Measurements from ENCODE around the gene EML3.
A peak's percentile ranks its signal among the peaks of the same experiment; 100 is the strongest.
"Not testable (repeated sequence)": the region's sequence is repeated elsewhere in the genome, so short reads cannot be mapped to it uniquely, and the experiment has no call there.

The EML3 gene

DNA sequence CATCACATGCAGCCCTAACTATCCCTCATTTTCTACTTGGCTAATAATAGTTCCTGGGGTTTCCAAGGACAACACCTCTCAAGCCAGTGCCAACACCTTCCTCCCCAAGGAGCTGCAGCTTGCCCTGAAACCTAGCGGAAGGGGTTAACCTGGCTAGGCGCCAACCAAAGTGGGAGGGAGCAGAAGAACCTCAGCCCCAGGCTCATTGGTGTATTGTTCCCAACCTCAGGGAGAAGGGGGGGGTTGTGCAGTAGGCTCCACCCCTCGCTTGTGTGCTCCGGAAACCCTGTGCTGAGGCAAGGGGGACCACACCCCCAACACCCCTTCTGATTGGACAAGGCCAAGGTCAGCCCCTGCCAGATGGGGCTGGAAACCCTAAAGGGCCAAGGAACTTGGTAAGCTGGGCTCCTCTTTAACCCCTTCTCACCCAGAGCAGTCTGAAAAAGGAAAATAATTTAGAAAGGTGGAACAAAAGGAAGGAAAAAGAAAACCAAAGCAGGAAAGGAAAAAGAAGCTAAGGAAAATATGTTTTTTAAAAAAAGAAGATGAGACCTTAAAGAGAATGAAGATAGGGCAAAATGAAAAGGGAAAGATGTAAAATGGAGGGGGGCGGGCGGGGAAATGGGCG, 13.4 kb downstream of the EML3 start:
- peak; percentile 91 for DNase-seq

- DNase-seq = no peak
These were observed 17.5 kb downstream of the EML3 start for GRCh38 chr11:62595124-62595523.

DNA sequence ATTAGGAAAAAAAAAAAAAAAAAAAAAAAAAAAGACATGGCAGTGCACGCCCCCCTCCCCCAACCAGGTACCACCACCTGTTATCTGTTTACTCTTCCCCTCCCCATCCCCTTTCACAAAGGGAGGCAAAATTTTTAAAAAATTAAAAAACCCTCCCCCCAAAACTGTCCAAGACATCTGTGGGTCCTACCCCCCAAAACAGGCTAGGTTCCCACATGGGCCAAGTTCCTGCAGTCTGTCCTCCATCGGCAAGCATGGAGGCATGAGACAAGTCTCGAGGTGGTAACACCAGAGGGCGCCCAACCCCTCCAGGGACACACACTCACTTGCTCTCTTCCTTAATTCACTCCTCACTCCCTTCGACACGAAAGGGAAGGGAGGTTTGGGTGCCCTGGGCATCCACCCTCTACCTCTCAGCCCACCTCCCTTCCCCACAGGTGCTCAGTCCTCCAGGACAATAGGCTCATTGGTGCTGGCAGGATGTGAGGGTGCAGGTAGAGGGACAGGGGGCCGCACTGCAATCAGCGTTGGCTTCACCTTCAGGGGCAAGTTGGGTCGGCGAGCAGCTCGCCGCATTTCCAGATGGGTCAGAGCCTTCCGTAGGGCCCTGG, 19.0 kb downstream of the EML3 start:
- DNase-seq = peak; percentile 46

GRCh38 chr11:62592989-62593421, 19.6 kb downstream of the EML3 start:
- no peak for DNase-seq

DNA sequence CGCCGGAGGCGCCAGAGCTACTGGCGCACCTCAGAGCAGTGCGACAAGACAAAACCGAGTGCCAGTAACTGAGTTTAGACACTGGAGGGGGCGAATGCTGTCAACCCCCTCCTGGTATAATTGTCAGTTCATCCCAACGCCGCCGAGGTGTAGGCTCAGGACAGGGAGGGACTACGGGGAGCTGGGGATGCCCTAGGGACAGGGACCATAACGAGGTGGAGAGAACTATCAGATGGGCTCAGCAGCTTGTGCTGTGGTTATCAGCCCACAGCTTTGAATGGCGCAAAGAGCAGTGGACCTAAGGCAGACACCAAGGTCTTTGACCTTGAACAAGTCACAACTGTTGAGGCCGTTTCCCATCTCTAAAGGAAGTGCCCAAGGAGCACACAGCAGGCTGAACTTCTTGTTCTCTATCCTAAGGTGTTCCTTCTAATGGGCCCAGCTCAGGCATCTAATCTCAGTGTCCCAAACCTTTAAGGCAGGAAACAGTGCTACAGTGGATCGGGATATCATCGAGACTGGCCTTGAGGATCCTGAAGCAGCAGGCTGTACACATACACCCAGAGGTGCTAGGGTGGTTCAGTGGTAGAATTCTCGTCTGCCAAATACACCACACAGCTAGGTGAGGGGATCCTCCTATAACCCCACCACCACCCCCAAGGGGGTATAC, 20.3 kb downstream of the EML3 start:
- DNase-seq = no peak

DNA sequence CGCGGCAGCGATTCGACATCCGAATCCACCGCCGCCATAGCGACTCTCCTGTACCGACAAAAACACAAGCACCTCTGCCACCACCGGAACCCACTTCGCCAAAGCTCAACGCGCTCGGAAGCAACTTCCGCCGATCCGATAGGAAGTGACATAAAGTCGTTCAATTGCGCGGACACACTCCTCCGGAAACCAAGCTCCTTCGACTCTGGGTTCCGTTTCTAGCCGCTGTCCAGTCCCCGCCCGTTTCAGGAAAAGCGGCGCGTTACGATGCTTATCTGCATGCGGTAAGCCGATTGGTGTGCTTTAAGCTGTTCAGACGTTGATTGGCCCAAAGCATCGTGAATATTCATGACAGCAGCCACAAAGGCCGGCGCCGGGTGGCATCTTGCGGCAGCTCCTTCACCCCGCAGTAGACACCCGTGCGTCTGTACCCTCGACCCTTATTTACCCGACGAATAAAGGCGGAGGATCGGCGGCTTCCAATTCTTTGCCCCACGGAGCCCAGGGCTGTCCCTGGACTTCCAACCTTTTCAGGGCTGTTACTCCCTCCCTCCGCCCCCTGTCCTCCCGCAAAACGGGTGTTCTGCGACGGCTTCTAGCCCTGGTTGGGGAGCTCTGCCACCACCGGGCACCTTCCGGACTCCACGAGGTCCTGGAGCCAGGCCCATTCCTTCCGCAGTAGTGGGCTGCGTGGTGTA, 21.0 kb downstream of the EML3 start, which contains the start of gene TUT1:
Gene TUT1 (minus strand): TSS at position 76 of the 698 bp plus-strand sequence. CDS start 38 bp downstream, at position 38.
- DNase-seq = peak; percentile 99

DNA sequence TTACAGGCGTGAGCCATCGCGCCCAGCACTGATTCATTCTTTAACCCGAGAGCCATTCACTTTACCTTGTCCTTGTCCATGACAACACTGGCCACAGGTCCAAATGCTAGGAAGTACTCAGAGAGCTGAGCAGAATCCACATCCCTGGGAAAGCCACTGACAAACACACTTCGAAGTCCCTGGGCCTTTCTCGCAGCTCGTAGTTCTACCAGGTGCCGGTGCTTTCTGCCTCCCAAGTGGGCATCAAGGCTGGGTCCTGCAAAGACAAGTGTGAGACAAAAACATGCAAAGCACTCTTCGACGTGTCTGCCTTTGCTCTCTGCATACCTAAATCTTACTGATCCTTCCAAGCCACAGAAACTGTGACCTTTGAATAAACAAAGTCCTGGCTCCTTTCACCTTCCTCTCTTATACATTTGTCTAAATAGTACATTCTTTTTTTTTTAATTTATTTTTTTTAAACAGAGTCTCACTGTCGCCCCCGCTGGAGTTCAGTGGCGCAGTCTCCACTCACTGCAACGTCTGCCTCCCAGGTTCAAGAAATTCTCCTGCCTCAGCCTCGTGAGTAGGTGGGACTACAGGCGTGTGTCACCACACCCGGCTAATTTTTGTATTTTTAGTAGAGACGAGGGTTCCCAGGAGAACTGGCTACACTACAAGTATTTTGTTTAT, 23.5 kb downstream of the EML3 start:
- DNase-seq = no peak

DNA sequence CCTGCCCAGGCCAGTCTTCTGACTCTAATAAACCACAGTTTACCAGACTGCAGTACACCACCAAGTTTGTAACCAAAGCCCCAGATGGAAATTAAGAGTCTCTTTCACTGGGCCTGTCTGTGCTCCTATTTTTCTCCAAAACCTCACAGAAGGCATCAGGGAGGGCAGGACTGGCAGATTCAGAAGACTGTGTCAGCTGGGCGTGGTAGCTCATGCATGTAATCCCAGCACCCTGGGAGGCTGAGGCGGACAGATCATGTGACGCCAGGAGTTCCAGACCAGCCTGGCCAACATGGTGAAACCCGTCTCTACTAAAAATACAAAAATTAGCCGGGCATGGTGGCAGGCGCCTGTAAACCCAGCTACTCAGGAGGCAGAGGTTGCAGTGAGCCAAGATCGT, 27.2 kb downstream of the EML3 start:
- not testable (repeated sequence) for DNase-seq

DNA sequence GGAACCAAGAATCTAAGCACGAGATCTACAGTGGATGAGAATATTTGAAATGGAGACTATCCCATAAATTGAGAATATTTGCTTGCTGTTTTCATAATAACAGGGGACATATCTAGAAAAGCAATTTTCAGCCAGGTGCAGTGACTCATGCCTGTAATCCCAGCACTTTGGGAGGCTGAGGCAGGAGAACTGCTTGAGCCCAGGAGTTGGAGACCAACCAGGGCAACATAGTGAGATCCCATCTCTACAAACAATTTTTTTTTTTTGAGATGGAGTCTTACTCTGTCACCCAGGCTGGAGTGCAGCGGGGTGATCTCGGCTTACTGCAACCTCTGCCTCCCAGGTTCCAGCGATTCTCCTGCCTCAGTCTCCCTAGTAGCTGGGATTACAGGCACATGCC, 30.8 kb downstream of the EML3 start:
- DNase-seq = not testable (repeated sequence)

DNA sequence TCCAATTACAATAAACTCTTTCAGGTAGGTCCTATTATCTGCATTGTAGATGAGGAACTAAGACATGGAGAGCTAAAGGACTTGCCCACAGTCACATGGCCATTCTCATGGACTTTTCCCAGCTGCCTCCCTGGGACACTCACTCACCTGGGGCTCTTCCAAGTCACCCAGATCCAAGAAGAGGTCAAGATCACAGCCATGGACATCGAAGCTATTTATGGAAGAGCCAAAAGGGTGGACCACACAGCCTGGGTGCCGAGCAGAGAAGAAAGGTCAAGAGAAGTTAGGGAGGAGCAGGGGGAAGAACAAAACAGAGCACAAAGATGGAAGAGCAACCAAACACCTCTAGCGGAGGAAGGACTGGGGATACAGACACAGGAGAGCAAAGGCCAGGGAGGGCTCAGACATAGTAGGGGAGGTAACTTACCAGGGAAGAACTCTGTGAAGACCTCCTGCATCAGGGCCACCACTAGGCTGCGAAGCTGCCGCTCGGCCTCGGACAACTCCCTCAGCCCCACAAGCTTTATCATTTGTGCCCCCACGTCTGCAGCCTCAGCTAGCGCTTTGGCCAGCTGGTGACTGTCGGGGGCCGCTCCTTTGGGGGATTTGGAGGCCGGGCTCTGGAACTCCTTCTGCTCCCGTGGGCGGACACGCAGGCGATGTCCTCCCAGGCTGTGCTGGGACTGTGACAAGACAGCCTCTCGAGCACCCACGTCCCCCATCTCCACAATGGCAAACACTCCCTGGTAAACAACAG, 31.4 kb downstream of the EML3 start:
- no peak for DNase-seq

DNA sequence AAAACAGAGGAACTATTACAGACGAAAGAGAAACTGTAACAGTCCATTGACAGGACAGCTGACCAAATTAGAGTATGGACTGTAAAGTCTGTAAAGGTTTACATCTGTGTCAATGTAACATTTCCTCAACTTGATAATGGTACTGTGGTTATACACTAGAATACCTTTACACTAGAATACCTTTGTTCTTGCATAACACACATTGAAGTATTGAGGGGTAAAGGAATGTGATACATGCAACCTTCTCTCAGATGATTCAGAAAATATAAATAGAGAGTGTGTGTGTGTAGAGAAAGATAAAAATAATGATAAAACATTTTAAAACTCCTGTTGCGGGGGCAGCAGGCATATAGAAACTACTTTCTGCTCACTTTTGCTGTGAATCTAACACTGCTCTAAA, 33.3 kb downstream of the EML3 start:
- peak; percentile 53 for DNase-seq

- no peak for DNase-seq
These were observed 34.0 kb downstream of the EML3 start for GRCh38 chr11:62578541-62578940.

DNA sequence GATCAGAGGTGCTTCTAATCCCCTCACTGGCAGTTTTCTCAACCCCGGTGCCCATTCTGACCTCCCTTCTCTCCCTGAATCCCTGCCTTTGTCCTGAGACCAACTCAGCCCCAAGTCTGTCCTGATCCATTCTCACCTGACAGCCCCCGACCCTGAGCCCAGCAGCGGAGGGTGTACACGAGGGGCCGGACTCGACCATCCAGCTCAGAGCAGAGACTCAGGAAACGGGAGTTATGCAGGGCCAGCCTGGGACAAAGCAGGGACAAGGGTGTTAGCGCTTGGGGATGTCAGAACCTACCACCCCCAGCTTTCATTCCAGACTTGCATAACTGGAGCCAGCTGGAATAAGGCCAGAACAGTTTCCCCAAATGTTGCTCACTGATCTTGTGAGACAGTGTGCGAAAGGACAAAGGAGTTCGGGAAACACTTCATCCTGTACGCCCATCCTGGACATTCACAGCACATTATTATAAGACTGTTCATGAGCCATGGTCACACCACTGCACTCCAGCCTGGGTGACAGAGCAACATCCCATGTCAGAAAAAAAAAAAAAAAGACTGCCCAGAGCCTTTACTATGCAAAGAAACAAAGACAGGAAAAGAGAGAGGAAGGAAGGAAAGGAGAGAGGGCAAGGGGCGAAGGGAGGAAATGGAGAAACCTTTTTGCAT, 35.4 kb downstream of the EML3 start:
- no peak for DNase-seq

DNA sequence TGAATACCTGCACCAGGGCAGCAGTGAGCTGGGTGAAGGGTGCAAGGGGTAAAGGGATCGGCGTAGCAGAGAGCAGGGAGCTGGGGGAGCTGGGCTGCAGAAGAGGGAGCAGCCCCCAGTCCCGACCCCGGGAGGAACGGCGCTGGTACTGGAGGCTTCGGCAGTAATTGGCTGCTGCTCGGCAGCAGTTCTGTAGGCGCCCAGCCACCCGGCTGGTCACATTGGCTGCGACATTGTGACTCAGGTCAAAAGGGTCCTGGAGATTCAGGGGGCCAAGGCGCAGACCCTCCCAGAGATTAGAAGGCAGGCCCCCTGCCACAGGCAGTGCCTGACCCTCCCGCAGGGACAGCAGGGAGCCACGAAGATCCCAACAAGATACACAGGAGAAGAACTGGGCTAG, 36.7 kb downstream of the EML3 start:
- no peak for DNase-seq

DNA sequence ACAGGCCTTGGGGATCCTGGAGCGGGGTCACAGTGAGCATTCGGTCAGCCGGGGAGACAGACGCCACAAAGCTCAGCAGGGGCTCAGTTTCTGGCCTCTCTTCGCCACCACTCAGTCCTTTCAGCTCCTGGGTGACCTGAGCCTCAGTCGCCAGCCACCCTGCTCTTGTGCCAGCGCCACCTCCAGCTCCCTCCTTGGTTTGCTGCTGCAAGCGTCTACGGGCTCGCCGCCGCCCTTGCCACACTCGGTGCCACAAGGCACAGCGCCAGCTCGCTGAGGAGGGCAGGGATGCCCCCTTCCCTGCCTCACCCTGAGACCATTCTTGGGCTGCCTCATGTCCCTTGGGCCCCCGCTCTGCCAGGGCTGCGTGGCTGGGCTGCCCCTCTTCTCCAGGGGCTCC, 37.4 kb downstream of the EML3 start:
- no peak for DNase-seq

DNA sequence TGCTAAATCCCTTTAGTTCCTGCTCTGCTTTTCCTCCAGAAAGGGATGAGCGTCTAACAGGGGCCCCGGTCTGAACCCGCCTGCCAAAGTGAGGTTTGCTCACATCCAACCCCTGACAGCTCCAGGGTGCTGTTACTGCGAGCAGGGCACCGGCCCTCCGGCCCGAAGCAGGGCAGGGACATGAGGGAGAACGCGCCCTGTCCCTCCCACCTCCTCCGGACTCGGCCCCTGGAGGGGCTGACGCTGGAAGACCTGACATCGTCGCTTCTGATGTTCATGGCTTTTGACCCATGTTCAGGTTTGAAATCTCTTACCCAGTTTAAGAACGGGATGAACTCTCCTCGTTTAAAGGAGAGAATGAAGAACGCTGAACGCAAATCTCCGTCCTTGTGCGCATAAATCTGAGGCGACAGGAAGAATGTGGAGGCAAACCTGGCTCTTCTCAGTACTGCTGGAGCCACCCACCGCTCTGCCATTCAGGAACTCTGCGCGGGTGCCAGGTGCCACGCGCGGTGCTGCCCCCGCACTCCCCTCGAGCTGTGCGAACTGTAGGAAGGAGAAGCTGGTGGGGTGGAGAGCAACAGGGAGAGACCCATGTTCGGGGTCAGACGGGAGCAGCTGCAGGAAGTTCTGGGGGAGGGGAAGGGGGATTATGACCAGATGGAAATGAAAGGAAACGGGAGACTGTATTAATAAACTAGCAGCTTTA, 38.1 kb downstream of the EML3 start:
- DNase-seq = no peak

DNA sequence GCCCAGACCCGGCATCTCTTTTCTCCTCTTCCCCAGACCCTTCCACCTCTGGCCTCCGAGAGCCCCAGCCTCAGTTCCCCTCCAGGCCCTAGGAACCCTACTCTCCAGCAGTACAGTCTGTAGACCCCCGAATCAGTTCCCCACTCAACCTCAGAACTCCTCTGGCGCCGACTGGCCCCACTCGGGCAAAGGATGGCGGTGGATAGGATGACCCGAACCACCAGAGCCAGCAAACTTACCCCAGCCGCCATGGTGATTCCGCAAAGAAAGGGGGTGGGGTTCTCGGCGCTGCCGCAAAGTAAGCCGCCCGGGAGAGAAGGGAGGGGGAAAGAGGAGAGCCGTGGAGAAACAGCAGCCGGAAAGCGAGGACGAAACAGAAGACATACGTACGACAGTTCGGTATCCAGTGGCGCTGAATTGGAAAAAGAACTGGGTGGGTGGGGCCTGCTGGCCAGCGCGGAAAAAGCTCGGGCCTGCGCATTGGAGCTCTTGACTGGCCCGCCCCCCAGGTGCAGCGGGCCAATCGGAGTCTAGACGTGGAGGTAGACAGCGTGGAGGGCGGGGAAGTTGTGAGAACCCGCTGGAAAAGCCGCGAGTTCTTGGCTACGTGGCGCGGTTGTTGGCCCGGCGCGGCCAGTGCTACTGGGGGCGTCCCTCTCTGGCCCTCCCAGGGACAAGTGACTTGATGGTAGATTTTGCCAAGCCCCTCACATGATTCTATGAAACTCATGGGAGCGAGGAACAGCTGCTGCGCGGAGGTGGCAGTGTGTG, 38.8 kb downstream of the EML3 start, which contains the start of gene EEF1G:
Gene EEF1G (minus strand): TSS at position 300 of the 771 bp plus-strand sequence. CDS start 49 bp downstream, at position 251.
- DNase-seq = peak; percentile 99

DNA sequence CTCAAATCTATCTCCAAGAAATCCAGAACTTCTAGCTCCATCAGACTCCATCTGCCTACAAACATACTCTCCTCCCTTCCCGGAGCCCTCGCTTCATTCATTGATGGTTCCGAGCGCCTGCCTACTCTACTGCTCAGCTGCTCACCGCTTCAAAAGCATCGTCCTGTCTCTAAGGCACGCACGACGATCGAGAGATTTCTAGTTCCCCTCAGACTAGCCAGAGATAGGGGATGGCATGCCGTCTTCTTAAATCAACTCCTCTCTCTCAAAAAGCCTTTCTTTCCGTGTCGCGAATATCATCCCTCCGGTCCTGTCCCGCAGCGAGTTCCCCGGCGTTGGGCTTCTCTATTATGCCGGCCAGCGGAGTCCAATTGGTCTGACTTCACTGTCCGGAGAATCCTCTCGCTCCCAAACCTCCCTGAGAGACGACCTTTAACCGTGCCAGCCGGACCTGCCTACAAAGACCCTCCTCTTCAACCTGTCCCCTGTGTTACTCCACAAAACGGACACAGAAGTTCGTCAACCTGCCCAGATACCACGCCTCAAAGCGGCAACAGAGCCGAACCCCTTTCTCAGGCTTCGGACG, 39.5 kb downstream of the EML3 start:
- DNase-seq = no peak

DNA sequence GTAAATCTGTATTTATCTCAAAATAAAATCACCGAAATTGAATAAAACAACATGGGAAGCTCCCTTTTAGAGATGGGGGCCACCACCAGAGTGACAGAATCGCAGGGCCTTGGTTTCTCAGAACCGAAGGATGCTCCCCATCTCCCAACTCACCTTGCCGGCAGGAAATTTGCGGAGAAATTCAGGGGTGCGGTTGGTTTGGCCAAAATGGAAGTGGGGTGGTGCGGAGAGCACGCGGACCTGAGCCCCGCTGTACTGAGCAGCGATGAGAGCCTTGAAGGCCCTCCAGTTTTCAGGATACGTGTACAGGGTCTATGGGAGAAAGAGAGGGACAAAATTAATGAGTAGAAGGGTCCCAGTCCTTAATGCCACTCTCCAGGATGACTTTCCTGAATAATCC, 40.1 kb downstream of the EML3 start:
- DNase-seq = no peak

DNA sequence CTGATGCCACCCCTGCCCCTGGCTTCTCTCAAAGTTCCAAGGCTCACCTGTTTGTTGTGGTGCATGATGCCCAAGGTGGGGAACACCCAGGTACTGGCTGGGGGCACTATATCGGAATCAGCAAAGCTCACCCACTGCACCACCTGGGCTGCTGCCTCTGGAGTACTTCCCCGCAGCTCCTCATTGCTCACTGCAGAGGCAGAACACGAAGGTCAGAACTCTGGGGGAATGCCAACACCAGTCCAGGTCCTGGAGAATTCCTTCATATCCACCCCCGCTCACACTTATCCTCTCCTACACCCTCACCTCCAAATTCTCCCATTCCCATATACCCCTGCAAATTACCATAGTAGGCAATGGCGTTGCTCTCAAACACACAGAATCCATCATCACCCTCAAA, 41.1 kb downstream of the EML3 start:
- DNase-seq = not testable (repeated sequence)

All from kidney glomerular epithelial cell (primary cell).